Fibroblast of the aortic adventitia (primary cell): Measurements from ENCODE around the gene PROKR1. TPM values are rescaled to one million over a fixed set of nuclear protein-coding genes. Genes with fewer than 3 reads are reported as not detected.
"Not testable (repeated sequence)": the region's sequence is repeated elsewhere in the genome, so short reads cannot be mapped to it uniquely, and the experiment has no call there.

Experiments
- DNase-seq: peaks from one replicate; pipeline ENCODE4 v3.0.0-alpha.2; 2010; ENCODE audit warnings: low read depth
- H3K4me3 ChIP-seq: 2 replicates; pipeline ENCODE4 v1.5.1; 2011; ENCODE audit warnings: low read depth, mild to moderate bottlenecking, control low read depth, low read length, moderate library complexity
- CTCF ChIP-seq: IDR thresholded peaks from 2 replicates; pipeline ENCODE4 v1.5.1; 2011; ENCODE audit warnings: mild to moderate bottlenecking, low read length, control low read depth, inconsistent platforms; ENCODE audit not compliant: insufficient read depth
- total RNA-seq: library from RNA; depleted of rRNA; stranded (reverse); fragments of >200 nt; gene quantifications from 2 replicates; pipeline ENCODE4 v1.2.3, GENCODE V29; 2012; ENCODE audit warnings: low replicate concordance

Gene PROKR1
- total RNA-seq, result not detected in 2 replicates

DNA sequence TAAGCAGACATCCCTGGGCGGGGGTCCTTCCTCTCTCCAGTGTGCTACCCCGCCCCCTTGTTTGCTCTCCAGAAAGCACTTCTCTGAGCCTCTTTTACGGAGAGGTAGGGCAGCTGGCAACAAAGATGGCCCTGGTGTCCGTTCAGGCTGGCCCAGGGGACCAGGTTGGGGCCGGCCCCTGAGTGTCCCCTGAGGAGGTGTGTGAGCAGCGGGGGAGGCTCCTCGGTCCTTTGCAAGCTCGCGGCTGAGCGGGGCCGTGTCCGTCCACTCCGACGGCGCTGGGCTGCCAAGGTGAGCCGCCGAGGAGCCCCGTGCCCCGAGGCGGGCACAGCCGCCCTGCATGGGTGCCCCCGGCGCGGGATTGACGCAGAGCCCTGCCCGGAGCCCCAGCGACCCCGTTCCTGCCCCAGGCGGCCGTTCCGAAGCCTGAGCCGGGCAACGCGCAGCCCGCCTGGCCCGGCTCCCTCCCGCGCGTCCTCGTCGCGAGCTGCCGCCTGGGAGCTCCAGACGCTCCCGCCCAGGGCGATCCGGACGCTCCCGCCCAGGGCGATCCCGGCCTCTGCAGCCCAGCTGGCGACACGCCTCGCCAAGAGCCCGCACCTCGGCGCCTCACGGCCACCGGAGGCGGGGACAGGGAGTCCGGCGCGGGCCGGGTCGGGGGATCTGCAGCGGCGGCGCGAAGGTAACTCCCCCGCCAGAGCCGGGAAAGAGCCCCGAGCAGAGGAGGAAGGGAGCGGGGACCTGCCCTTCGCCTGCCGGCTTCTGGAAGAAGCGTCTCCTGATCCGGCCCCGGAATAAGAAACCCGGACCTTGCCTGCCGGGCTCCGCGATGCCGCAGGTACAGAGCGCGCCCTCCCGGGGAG is at the start of gene PROKR1:
Gene PROKR1, plus strand, starts transcription at position 569 of the 863 bp plus-strand sequence. CDS start 2,243 bp downstream, outside the sequence.
- H3K4me3 ChIP-seq, result peak within 1 kb of the TSS; percentile 44
- no peak for DNase-seq

DNA sequence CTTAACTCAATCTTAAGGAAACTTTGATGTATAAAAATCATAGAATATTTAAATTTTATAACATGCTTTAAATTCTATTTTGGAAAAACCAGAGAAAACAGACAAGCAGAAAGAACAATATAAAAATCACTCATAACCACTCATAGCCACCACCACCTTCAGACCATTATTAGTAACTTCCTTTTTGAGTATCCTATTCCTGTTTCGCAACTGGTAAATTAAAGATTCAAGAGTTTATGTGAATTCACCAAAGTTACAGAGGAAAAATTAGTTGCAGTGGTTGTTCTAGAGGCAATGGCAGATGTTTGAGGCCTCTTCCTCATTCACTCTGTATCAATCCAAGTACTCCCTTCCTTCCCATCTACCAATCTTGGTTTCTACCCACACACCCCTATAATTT is 49.3 kb upstream of the PROKR1 start:
- no peak for DNase-seq
- TF ChIP-seq CTCF, result no peak
- no peak overlapping the region for H3K4me3 ChIP-seq

More for the DNA sequence above, at the start of gene PROKR1:
- TF ChIP-seq CTCF, result no peak

- peak; percentile 96 for TF ChIP-seq CTCF
- DNase-seq, result peak; percentile 63
Measured at GRCh38 chr2:68594674-68595492, 48.5 kb upstream of the PROKR1 start.

DNA sequence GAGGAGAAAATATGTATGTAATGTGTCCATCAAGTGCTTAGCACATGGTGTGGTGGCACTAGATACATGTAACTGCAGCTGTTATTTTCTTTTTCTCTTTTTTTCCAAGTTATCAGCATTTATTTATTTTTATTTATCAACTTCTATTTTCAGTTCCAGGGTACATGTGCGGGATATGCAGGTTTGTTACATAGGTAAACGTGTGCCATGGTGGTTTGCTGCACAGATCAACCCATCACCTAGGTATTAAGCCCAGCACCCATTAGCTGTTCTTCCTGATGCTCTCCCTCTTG is 47.9 kb upstream of the PROKR1 start:
- not testable (repeated sequence) for H3K4me3 ChIP-seq, DNase-seq

More at GRCh38 chr2:68594674-68595492, 48.5 kb upstream of the PROKR1 start:
- H3K4me3 ChIP-seq, result no peak overlapping the region

DNA sequence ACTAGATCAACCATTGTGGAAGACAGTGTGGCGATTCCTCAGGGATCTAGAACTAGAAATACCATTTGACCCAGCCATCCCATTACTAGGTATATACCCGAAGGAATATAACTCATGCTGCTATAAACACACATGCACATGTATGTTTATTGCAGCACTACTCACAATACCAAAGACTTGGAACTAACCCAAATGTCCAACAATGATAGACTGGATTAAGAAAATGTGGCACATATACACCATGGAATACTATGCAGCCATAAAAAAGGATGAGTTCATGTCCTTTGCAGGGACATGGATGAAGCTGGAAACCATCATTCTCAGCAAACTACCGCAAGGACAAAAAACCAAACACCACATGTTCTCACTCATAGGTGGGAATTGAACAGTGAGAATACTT is 42.9 kb upstream of the PROKR1 start:
- H3K4me3 ChIP-seq, DNase-seq: not testable (repeated sequence)

GRCh38 chr2:68603059-68603458 is 40.3 kb upstream of the PROKR1 start:
- TF ChIP-seq CTCF, result no peak
- no peak for DNase-seq
- no peak overlapping the region for H3K4me3 ChIP-seq

- TF ChIP-seq CTCF, result no peak
- H3K4me3 ChIP-seq, result no peak overlapping the region
- DNase-seq, result no peak
Measured at GRCh38 chr2:68604077-68604476, 39.3 kb upstream of the PROKR1 start.
